Measurements from ENCODE around the gene AKAP13.
A peak's percentile ranks its signal among the peaks of the same experiment; 100 is the strongest.

AKAP13 gene

DNA sequence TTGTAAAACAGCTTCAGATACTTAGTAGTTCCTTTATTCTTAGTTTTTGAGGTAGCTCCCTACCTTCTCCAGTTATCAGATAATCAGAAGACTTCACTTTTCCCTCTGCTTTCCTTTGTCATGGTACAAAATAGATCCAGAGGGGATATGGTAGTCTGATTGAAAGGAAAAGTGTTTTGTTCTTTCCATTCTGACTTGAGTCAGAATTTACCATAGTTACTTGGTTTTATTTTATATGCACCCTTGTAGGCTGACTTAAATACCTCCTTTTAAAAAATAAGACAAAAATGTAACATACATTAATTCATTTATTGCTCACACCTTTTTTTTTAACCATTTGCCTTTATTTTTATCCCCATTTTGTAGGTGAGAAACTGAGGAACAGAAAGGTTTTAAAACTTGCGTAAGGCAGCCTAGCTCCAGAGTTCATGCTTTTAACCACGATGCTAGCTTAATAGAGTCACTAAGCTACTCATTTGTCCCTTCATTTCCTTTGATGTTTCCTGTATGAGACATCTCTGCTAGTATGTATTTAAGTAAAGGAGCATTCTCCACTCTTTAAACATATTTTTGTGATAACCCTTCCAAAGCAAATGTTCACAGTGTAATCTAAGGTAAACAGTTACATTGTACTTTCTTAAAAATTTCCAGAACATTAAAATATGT, 226.9 kb downstream of the AKAP13 start:
- no peak for DNase-seq

- DNase-seq, result peak; percentile 83
These were observed 227.4 kb downstream of the AKAP13 start for GRCh38 chr15:85607842-85608241.

DNA sequence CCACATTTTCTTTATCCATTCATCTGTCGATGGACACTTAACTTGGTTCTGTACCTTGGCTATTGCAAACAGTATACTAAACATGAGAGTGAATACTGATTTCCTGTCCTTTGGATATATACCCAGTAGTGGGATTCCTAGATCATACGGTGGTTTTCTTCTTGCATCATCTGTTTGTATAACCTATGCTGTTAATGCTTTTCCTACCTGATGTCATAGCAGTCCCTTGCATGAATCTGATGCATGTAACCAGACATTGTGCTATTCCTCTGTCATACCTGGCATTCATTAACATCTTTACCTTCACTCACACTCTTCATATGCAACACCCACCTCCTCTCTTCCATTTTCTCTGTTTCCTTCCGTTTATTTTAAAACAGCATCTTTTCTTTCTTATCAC, 229.1 kb downstream of the AKAP13 start:
- DNase-seq, result no peak

- no peak for DNase-seq
These were observed 231.0 kb downstream of the AKAP13 start for GRCh38 chr15:85611361-85611760.

GRCh38 chr15:85614059-85614458, 233.7 kb downstream of the AKAP13 start:
- DNase-seq, result no peak

- peak; percentile 58 for DNase-seq
These were observed 235.5 kb downstream of the AKAP13 start for GRCh38 chr15:85615930-85616329.

- peak; percentile 72 for DNase-seq
These were observed 236.2 kb downstream of the AKAP13 start for GRCh38 chr15:85616549-85617110.

GRCh38 chr15:85618228-85618505, 237.8 kb downstream of the AKAP13 start:
- no peak for DNase-seq

GRCh38 chr15:85618956-85619491, 238.6 kb downstream of the AKAP13 start:
- peak; percentile 98 for DNase-seq

DNA sequence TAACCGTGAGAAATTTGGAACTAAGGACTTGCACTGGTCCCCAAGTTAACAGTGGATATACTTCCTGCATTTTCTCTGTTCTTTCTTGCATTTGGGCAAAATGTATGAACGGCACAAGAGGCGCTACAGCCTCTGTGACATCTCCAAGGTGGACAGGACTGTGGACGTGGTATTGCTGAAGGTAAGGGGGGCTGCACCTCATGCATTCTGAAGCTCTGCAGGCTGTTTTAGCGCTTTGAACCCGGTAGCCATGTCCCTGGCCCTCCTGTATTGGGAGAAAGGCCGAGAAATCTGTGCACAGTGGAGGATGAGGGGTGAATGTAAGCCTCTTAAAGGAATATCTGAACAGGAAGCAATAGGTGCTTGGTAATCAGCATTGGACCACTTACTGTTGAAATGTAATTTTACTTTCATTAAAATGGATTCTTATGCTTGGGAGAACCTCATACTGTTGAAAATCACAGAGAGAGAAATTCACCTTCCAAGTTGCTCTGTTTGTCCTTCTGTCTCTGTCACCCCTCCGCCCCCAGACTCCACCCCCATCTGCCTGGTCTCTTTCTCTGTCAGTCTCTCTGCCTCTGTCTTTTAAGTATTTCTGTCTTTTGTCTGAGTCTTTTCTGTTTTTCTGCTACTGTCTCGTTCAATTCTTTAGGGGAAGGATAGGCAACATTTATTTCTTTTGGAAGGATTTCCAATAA, 239.7 kb downstream of the AKAP13 start:
- DNase-seq, result no peak

GRCh38 chr15:85620690-85621049, 240.3 kb downstream of the AKAP13 start:
- peak; percentile 80 for DNase-seq

GRCh38 chr15:85621094-85621493, 240.7 kb downstream of the AKAP13 start:
- peak; percentile 48 for DNase-seq

GRCh38 chr15:85622221-85622831, 241.9 kb downstream of the AKAP13 start:
- DNase-seq, result peak; percentile 84

- DNase-seq, result peak; percentile 63
These were observed 243.1 kb downstream of the AKAP13 start for GRCh38 chr15:85623315-85624049.

- DNase-seq, result peak; percentile 54
These were observed 243.9 kb downstream of the AKAP13 start for GRCh38 chr15:85624291-85624801.

GRCh38 chr15:85625166-85625830, 244.9 kb downstream of the AKAP13 start:
- DNase-seq, result no peak

DNA sequence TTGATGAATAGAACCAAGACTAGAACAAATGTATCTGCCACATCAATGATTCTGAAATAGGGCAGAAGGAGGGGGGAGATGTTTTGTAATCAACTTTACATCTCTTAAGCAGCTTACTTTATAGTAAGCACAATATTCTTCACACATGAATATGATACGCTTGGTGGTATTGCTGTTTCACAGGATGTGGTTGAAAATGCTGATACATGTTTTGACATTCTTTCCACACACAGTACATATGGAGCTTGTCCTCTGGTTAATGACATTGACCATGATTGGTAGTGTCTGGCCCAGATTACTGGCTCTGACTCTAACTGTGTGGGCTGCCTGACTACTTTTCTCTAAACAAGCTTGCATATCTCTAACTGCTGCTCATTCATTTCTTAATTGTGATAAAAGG, 245.5 kb downstream of the AKAP13 start:
- DNase-seq, result peak; percentile 92

DNA sequence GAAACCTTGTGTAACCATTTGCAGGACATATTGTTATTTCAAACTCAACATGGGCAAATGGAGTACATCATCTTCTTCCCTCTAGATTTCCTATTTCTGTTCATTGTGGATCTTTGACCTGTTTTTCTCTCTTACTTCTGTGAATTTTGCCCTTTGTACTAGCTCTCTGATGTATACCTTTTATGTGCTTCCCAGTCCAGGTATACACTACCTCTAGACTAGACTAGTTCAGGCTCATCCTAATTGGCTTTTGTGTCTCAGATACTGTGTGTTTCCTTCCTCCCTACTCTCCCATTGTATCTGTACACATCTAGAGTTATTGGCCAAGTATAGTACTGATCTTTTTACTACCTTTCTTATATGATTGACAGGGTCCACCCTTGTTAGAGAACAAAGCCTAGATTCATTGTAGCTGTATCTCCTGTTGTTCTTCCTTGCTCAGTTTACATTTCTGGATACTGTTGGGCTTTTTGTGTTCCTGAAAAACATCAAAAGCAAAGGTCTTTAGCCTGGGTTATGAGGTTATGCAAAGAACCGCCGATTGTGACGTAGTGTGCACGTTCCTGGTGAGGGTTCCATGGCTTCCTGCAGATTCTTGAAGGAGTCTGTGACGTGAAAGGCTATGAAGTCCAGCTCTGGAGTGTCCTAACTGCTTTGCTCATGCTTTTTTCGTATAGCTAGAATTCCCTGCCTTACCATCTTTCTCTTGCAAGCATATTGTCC, 247.0 kb downstream of the AKAP13 start:
- no peak for DNase-seq

GRCh38 chr15:85630311-85630710, 249.9 kb downstream of the AKAP13 start:
- DNase-seq, result no peak

DNA sequence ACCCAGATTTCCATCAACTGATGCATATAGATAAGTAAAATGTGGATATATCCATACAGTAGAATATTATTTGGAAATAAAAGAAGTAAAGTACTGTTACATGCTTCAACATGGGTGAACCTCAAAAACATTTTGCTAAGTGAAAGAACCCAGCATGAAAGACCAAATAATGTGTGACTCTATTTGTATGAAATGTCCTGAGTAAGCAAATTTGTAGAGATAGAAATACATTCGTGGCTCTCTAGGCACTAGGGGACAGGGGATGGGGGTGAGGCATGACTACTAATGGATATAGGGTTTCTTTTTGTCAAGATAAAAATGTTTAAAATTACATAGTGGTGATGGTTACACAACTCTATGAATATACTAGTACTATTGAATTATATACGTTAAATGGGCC, 250.6 kb downstream of the AKAP13 start:
- DNase-seq, result no peak

GRCh38 chr15:85632014-85632413, 251.6 kb downstream of the AKAP13 start:
- no peak for DNase-seq

GRCh38 chr15:85633859-85634258, 253.5 kb downstream of the AKAP13 start:
- no peak for DNase-seq

All from fibroblast of skin of right biceps (primary cell).